ENCODE data around the gene FMO5.
A peak's percentile ranks its signal among the peaks of the same experiment; 100 is the strongest.

Gene FMO5

DNA sequence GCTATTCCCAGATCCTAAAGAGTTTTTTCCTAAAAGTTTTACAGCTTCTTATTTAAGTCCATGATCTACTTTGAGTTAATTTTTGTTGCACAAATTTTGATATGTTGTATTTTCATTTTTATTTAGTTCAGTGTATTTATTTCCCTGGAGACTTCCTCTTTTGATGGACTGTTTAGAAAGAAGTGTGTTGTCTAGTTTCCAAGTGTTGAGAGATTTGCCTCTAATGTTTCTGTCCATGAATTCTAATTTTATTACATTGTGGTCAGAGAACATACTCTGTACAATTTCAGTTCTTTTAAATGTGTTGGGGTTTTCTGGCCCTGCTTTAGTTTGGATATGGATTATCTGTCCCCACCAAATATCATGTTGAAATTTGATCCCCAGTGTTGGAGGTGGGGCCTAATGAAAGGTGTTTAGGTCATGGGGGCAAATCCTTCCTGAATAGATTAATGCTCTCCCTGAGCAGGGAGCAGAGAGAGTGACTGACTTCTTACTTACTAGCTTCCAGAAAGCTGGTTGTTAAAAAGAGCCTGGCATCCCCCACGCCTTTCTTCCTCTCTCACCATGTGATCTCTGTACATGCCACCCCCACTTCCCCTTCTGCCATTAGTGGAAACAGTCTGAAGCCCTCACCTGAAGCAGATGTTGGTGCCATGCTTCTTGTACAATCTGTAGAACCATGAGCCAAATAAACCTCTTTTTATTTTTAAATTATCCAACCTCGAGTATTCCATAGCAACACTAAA, 21.9 kb upstream of the FMO5 start:
- no peaks in the 10 kb centered on the region for H3K27me3 ChIP-seq (replicated peaks; ENCODE audit: control insufficient read depth, insufficient read depth, low read length)
- no peak overlapping the region for H3K4me3 ChIP-seq (replicated peaks; ENCODE audit: low read depth, low read length)

DNA sequence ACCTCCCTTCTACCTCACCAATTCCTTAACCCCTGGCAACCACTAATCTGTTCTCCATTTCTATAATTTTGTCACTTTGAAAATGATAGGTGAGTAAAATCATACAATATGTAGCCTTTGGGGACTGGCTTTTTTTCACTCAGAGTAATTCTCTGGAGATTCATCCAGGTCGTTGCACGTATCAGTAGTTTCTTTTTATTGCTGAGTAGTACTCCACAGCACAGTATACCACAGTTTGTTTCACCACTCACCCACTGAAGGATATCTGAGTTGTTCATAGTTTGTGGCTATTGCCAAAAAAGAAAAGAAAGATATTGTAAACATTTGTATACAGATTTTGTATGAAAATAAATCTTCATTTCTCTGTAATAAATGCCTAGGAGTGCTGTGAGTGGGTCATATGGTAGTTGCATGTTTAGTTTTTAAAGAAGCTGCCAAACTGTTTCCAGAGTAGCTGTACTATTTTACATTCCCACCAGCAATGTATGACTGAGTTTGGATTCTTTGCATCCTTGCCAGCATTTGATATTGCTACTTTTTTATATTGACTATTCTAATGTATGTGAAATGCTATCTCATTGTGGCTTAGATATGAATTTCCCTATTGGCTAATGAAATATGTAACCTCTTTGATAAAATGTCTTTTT, 21.0 kb upstream of the FMO5 start:
- TF ChIP-seq, protein P1, sequence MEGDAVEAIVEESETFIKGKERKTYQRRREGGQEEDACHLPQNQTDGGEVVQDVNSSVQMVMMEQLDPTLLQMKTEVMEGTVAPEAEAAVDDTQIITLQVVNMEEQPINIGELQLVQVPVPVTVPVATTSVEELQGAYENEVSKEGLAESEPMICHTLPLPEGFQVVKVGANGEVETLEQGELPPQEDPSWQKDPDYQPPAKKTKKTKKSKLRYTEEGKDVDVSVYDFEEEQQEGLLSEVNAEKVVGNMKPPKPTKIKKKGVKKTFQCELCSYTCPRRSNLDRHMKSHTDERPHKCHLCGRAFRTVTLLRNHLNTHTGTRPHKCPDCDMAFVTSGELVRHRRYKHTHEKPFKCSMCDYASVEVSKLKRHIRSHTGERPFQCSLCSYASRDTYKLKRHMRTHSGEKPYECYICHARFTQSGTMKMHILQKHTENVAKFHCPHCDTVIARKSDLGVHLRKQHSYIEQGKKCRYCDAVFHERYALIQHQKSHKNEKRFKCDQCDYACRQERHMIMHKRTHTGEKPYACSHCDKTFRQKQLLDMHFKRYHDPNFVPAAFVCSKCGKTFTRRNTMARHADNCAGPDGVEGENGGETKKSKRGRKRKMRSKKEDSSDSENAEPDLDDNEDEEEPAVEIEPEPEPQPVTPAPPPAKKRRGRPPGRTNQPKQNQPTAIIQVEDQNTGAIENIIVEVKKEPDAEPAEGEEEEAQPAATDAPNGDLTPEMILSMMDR (IDR thresholded peaks at IDR 0.05; ENCODE audit: insufficient read depth, low read length, poor library complexity, severe bottlenecking), result no peak
- H3K27me3 ChIP-seq (replicated peaks; ENCODE audit: control insufficient read depth, insufficient read depth, low read length), result no peaks in the 10 kb centered on the region
- DNase-seq (ENCODE audit: extremely low read depth, insufficient read length), result no peak
- H3K4me3 ChIP-seq (replicated peaks; ENCODE audit: low read depth, low read length), result no peak overlapping the region
- H3K36me3 ChIP-seq (ENCODE audit: control insufficient read depth, insufficient read depth, low read length), result no peaks in the 10 kb centered on the region

More for the DNA sequence above, 21.9 kb upstream of the FMO5 start:
- TF ChIP-seq, protein P1 (IDR thresholded peaks at IDR 0.05; ENCODE audit: insufficient read depth, low read length, poor library complexity, severe bottlenecking), result no peak
- DNase-seq (ENCODE audit: extremely low read depth, insufficient read length), result no peak
- no peaks in the 10 kb centered on the region for H3K36me3 ChIP-seq (ENCODE audit: control insufficient read depth, insufficient read depth, low read length)

DNA sequence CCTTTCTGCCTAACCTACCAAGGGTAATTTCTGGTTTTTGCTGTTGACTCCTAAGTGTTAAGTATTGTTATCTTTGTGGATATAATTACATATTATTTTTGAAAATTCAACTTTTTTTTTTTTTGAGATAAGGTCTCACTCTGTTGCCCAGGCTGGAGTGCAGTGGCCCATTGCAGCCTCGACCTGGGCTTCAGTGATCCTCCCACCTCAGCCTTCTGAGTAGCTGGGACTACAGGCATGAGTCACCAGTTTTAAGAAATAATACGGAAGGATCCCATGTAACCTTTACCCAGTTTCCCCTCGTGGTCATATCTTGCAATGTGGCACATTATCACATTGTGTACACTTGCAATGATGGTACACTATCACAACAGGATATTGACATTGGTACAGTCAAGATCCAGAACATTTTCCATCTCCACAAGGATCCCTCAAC, 20.5 kb upstream of the FMO5 start:
- Histone ChIP-seq H3K4me3 (replicated peaks; ENCODE audit: low read depth, low read length) (no peak overlapping the region), H3K36me3 (ENCODE audit: control insufficient read depth, insufficient read depth, low read length) (no peaks in the 10 kb centered on the region), H3K27me3 (replicated peaks; ENCODE audit: control insufficient read depth, insufficient read depth, low read length) (no peaks in the 10 kb centered on the region)
- TF ChIP-seq, protein P1 (IDR thresholded peaks at IDR 0.05; ENCODE audit: insufficient read depth, low read length, poor library complexity, severe bottlenecking), result no peak
- DNase-seq (ENCODE audit: extremely low read depth, insufficient read length), result no peak

DNA sequence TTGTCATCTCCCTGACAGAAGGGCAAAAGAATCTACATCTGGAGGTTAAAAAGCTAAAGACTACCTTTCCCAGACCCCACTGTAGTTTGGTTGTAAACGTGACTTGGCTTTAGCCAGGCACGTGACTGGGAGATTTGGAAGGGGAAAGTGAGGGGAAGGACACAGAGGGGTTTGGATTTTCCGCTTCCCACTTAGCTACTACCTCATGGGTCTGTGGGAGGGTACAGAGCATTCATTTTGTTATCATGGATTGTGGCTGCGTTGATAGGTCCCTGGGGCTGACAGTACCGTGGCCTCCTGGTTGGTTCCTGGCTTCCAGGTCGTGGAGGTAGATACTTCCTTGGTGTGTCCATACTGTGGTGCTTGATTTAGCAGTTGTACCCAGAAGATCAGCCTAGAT, 20.0 kb upstream of the FMO5 start:
- H3K4me3 ChIP-seq (replicated peaks; ENCODE audit: low read depth, low read length), result no peak overlapping the region
- DNase-seq (ENCODE audit: extremely low read depth, insufficient read length), result no peak
- H3K27me3 ChIP-seq (replicated peaks; ENCODE audit: control insufficient read depth, insufficient read depth, low read length), result no peaks in the 10 kb centered on the region
- no peaks in the 10 kb centered on the region for H3K36me3 ChIP-seq (ENCODE audit: control insufficient read depth, insufficient read depth, low read length)
- TF ChIP-seq, protein P1 (IDR thresholded peaks at IDR 0.05; ENCODE audit: insufficient read depth, low read length, poor library complexity, severe bottlenecking), result no peak

DNA sequence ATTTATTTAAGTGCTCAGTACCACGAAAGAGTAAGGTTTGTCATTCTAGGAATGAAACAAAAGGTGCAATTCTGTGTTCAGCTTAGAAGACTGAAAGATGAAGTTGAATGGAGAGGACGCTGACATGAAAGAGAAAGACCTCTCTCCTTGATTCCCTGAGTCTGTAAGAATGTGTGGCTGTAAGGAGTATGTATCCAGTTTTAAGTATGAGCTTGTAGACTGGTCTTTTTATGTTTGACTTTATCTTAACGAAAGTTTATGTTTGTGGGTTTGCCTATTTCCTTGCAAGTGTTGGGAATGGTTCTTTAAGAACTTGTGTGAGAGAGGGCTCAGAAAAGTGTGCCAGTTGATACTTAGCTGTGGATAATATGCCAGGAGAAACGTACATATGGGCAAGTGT, 18.7 kb upstream of the FMO5 start:
- Histone ChIP-seq H3K4me3 (replicated peaks; ENCODE audit: low read depth, low read length) (peak overlapping the region; percentile 75), H3K36me3 (ENCODE audit: control insufficient read depth, insufficient read depth, low read length) (no peaks in the 10 kb centered on the region), H3K27me3 (replicated peaks; ENCODE audit: control insufficient read depth, insufficient read depth, low read length) (no peaks in the 10 kb centered on the region)
- TF ChIP-seq, protein P1 (IDR thresholded peaks at IDR 0.05; ENCODE audit: insufficient read depth, low read length, poor library complexity, severe bottlenecking), result no peak
- DNase-seq (ENCODE audit: extremely low read depth, insufficient read length), result no peak

All from GM06990 (cell line).